NCI-H446 treated with DMSO at 0.1 percent for 48 hours (cell line): ENCODE measurements around the gene RSPH3.
"Not testable (repeated sequence)": the region's sequence is repeated elsewhere in the genome, so short reads cannot be mapped to it uniquely, and the experiment has no call there.

Experiments
- DNase-seq: peaks from one replicate; lab custom pipeline; 2025; lab: John Stamatoyannopoulos, UW

The RSPH3 gene

DNA sequence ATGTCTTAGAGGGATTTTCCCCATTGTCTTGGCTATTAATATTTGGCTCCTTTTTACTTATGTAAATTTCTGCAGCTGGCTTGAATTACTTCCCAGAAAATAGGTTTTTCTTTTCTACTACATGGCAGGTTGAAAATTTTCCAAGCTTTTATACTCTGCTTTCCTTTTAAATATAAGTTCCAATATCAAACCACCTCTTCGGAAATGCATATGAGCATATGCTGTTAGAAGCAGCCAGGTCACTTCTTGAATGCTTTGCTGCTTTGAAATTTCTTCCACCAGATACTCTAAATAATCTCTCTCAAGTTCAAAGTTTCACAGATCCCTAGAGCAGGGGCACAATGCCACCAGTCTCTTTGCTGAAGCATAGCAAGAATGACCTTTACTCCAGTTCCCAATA, 25.2 kb upstream of the RSPH3 start:
- not testable (repeated sequence) for DNase-seq

DNA sequence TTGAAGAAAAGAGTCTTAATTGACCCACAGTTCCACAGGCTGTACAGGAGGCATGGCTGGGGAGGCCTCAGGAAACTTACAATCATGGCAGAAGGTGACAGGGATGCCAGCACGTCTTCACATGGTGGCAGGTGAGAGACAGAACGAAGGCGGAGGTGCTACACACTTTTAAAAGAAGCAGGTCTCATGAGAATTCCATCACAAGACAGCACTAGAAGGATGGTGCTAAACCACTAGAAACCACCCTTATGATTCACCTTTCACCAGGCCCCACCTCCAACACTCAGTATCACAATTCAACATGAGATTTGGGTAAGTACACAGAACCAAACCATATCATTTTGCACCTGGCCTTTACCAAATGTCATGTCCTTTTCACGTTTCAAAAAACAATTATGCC, 23.9 kb upstream of the RSPH3 start:
- no peak for DNase-seq

DNA sequence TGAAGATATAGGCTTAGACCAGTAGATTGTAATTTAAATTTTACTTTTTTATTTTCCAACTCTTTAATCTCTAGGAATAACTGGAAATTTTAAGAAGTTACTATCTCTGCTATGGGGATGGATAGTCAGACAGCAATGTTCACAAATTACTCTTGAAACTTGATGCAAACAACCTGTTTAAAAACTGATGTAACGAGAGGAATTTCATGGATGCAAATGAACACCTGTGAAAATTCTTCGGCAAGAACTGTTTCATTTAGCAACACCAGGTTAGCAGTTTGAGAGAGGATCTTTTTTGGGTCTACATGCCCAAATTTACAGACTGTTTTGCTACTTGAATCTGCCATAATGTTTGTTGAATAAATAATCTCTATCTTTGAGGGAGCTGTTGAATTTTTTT, 20.0 kb upstream of the RSPH3 start:
- DNase-seq: no peak

DNA sequence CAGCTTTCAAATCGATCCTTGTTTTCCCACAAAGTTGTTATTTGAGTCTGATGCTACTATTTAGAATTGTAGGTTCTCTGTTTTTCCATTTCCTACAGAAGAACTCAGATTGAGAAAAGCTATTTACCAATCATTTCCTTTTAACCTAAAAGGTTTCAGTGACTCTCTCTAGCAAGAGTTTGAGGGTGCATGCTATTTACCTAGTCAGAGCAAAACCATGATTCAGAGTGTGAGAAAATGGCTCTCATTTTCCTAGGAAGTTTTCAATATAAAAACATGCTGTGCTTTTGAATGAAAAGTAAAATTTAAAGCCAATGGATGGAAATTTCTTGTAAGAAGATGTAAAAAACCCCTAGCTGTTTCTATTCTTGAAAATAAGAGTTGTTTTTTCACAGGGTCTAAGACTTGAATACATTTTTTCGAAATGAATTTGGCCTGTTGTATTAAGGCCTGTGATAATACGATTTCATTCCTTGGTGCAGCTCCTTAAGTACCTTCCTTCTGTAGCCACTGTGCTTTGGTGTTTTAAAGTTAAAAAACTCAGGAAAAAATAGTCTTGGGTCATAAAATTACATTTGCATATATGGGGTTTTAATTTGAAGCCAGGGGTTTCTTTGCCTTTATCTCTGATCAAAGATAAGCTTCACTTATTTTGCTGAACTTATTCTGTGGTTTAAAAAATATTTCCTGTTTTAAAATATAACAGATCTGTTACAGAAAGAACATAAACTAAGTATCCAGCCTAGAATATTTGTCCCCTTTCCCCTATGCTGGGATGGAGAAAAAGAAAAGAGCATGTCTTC, 18.0 kb upstream of the RSPH3 start:
- DNase-seq: no peak

DNA sequence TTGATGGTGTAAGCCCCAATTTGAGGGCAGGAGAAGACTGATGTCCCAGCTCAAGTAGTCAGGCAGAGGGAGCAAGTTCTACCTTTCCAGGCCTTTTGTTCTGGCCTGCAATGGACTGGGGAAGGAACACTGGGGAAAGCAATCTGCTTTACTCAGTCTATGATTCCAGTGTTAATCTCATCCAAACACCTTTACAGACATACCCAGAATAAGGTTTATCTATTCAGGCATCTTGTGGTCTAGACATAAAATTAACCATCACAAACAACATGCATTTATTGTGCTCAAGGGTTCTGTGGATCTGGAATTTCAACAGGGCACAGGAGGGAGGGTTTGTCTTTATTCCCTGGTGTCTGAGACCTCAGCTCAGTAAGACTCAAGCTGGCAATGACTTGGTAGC, 14.4 kb upstream of the RSPH3 start:
- no peak for DNase-seq

DNA sequence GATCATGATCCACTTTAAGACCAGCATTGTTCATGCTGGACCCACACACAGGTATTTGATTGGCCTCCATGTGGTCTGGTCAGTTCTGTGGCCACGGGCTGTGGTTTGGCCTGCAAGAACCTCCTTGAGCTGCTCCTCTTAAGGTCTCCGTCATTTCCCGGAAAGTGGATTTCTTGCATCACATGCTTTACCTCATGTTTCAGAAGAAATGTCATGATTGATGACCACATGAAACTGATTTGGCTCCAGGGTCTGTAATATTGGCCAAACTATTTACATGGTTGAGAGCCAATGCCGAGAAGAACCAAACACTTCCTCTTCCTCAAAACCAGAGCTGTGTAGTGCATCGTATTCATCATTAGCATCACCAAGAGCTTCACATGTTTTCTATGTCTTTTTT, 13.2 kb upstream of the RSPH3 start:
- DNase-seq: no peak

DNA sequence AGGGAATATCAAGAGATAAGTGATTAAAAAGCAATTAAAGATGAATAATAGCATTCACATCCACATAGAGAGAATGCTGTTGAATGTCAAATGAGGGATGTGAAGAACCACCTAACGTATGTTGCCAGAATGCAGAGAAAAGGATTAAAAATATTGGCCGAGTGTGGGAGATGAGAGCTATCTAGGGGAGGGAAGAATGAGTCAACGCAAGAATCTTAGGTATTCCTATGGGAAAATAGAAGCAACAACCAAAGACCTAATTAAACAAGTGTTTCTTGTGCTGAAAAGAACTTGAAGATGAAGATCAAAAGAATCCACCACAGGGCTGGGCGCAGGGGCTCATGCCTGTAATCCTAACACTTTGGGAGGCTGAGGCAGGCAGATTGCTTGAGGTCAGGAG, 12.2 kb upstream of the RSPH3 start:
- no peak for DNase-seq

DNA sequence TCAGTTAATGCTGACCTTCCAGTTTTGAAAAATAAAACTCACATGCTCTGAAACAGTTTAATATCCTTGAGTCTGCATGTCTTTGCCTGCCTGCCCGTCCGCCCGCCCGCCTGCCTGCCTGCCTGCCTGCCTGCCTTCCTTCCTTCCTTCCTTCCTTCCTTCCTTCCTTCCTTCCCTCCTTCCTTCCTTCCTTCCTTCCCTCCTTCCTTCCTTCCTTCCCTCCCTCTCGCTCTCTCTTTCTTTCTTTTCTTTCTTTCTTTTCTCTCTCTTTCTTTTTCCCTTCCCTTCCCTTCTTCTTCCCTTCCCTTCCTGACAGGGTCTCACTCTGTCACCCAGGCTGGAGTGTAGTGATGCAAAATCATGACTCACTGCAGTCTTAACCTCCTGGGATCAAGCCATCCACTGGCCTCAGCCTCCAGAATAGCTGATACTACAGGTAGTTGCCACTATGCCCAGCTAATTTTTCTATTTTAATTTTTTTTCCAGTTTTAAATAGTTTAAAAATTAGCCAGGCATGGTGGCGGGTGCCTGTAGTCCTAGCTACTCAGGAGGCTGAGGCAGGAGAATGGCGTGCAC, 10.1 kb upstream of the RSPH3 start:
- DNase-seq: not testable (repeated sequence)

DNA sequence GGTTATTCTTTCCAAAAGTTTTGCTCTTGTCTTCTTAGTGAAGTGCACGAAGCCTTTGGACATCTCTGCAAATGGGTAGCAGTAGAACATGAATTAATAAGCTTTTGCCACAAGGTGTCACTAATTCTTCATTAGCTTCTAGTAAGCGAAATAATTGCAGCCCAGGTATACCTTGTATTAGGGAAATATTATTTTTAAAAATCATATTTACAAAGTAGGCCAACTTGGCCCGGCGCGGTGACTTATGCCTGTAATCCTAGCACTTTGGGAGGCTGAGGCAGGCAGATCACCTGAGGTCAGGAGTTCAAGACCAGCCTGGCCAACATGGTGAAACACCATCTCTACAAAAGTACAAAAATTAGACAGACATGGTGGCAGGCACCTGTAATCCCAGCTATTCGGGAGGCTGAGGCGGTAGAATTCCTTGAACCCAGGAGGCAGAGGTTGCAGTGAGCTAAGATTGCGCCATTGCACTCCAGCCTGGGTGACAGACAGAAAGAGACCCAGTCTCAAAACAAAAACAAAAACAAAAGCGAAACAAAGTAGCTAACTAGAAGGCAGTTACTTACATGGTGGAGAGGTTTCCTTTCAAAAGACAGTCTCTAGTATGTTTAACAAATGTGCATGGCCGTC, 8.8 kb upstream of the RSPH3 start:
- DNase-seq: no peak

DNA sequence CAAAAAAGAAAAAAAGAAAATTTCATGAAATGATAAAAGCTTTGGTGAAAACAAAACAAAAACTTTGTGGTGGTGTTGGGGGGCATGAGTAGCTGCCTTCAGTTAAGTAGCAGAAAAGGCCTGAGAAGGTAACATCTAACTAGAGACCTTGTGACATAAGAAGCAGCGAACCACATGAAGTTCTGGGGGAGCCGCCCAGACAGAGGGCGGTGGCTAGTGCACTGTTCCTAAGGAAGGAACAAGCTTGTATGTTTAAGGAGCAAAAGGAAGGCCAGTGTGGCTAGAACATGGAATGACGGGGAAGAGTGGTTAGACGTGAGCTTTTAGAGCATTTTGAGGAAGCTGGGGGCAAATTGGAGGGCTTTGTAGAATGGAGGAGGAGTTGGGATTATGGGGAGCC, 7.5 kb upstream of the RSPH3 start:
- DNase-seq: no peak

DNA sequence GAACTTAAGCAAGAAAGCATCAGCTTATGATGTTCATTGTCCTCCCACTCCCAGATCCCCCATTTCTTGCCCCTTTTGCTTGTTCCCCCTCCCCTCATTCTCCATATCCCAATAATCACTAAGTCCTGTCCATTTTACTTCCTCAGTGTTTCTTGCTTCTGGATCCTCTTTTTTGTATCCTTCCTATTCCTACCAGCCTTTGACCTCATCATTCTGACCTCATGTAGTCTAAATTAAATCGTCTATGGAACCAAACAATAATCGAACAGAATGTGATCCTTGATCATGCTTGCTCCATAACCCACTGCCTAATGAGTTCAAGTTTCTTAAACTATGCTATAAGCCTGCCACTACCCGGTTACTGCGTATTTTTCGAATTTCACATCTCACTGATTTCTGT, 5.4 kb upstream of the RSPH3 start:
- DNase-seq: no peak

DNA sequence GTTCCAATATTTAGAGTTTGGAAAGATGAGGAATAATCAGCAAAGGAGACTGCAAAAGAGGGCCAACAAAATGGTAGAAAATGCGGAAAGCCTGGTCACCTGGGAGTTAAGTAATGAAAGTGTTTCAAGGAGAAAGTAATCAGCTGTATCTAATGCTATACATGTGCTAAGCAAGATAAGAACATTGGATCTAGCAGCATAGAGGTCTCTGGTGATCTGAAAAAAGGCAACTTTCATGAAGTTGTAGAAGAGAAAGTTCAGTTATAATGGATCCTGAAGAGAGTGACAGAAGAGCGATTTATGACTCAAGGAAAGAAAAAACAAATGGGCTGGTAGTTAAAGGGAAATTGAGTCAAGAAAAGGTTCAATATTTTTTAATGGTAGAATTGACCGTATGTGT, 4.6 kb upstream of the RSPH3 start:
- DNase-seq: no peak

DNA sequence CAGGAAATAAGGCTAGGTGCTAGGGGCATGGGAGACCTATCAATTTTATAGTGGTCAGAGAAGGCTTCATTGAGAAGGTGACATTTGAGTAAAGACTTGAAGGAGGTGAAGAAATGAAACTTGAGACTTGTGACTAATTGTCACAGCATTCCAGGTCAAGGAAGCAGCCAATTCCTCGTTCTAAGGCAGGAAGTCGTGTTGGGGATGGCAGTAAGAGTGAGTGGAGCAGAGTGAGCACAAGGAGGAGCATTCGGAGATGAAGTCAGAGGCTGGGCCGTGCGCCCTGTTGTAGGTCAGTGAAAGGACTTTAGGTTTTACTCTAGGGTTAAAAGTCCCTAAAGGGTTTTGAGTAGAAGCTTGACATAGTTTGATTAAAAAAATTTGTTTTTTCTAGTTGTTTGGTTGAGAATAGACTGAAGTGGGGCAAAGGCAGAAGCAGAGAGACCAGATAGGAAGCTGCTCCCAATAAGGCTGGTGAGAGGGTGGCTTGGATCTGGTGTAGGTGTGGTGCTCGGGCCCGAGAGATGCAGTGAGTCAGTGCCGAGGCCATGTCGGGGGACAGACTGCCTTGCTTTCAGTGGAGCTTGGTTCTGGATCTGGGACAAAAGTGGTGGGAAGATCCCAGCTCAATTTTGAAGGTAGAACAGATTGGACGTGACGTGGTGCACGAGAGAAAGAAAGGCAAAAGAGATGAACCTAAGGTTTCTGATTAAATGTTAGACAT, 2.6 kb upstream of the RSPH3 start:
- no peak for DNase-seq

DNA sequence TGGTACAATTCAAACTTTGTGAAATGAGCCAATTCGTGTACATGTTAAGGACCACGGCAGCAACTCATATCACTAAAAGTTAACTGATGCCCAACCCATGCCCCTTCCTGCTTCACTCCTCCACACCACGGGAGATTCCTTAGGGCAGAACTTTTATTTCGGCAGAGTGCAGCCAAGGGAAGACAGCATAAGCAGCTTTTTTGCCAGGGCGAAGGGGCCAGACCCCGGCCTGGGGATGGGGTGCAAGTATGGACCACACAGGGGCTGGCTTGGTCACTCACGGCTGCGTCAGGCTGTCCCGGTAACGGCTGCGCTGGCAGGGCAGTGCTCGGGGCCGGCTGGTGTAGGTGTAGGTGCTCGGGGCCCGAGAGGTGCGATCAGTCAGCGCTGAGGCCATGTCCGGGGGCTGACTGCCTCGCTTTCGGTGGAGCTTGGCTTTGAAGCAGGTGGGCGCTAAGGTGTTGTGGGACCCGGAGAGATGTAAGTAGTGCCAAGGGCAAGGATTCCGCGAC, 792 bp downstream of the RSPH3 start:
- DNase-seq: no peak

DNA sequence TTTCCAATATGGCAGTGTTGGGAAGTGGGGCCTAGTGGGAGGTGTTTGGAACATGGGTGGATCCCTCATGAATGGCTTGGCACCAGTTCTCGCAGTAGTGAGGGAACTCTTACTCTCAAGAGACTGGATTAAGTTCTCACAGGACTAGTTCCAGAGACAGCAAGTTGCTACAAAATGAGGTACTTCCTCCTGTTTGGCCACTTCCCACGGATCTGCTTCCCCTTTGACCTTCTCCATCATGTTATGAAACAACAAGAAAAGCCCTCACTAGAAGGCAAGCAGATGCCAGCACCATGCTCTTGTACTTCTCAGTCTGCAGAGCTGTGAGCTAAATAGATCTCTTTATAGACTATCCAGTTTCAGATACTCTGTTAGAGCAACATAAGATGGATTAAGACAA, 3.1 kb downstream of the RSPH3 start:
- no peak for DNase-seq

DNA sequence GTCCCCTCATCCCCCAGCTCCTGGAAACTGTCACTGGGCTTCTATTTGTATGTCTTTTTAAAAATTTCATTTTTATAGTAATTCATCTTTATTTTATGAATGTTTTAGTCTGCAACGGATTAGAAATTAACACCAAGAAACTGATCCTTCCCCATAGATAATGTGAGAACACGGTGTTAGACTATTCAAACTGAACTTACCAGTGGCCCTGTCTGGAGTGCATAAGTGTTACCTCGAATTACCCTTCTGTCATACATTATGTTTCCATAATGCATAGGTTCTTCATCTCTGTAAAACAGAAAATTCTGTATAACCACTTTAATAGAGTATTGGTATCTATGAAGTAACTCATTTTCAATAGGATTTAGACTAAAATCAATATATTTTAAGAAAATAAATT, 6.4 kb downstream of the RSPH3 start:
- DNase-seq: no peak

DNA sequence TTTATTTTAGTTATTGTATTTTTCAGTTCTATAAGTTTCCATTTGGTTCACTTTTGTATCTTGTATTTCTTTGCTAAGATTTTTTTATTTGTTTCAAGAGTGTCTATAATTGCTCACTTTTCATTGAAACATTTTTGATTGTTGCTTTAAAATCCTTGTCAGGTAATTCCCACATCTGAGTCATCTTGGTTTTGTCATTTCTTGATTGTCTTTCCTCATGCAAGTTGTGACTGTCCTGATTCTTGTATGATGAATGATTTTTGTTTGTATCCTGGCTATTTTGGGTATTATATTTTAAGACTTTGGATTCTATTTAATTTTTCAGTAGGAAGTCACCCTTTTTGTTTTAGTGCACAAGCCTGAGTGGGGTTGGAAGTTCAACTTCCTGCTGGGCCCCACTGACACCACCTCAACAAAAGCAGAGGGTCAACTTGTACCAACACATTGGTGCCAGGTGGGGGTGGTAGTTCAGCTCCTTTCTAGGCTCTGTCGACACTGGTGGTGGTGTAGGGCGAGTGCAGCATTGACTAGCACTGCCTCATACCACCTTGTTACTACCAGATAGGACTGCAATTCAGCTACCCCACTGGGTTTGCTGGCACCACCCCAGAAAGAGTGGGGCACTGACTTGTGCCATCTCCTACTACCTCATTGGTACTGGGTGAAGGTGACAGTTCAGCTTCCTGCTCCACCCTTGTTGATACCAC, 8.8 kb downstream of the RSPH3 start:
- no peak for DNase-seq

DNA sequence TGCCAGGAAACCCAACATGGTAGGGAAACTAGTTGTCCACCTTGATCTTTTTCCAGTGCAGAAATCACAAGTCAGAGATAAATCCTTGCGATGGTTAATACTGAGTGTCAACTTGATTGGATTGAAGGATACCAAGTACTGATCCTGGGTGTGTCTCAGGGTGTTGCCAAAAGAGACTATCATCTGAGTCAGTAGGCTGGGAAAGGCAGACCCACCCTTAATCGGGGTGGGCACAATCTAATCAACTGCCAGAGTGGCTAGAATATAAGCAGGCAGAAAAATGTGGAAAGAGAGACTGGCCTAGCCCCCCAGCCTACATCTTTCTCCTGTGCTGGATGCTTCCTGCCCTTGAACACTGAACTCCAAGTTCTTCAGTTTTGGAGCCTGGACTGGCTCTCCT, 10.3 kb downstream of the RSPH3 start:
- DNase-seq: not testable (repeated sequence)

DNA sequence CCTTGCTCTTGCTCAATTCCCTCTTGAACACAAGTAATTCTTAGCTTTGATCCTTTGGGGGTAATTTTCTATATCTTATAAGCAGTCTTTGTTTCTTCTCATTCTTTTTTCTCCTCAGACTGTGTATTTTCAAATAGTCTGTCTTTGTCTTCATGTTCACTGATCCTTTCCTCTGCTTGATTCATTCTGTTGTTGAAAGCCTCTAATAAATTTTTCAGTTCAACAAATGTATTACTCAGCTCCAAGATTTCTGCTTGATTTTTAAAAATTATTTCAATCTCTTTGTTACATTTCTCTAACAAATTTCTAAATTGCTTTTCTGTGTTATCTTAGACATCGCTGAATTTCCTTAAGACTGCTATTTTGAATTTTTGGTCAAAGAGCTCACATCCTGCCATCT, 11.5 kb downstream of the RSPH3 start:
- no peak for DNase-seq

DNA sequence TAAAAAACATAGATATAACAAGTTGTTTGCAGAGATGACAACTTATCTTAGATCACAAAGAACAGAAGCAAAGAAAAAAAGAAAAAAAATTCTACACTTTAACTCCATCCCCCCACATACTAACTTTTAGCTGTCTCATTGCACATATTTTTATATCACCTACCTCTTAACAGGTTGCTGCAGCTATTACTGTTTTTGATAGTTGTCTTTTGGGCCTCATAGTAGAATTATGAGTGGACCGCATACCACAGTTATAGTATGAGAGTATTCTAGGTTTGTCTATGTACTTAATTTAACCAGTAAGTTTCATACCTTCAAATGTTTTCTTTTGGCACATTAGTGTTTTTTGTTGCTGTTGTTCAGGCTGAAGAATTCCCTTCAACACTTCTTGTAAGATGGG, 12.3 kb downstream of the RSPH3 start:
- no peak for DNase-seq

DNA sequence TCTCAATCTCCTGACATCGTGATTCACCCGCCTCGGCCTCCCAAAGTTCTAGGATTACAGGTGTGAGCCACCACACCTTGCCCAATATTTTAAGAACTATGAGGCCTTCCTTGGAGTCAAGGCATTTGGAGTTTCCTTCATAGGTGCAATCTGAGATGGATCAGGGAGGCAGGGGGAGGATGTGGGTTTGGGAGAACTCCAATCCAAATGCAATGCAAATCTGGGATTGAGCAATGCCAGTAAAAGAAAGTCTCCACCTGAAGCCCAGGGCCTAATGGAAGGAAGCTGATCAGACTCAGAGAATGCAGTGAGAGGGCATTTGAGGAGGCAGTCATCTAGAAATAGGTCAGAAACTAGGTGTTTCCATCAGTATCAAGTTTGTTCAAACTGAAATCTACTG, 21.2 kb downstream of the RSPH3 start:
- DNase-seq: no peak

DNA sequence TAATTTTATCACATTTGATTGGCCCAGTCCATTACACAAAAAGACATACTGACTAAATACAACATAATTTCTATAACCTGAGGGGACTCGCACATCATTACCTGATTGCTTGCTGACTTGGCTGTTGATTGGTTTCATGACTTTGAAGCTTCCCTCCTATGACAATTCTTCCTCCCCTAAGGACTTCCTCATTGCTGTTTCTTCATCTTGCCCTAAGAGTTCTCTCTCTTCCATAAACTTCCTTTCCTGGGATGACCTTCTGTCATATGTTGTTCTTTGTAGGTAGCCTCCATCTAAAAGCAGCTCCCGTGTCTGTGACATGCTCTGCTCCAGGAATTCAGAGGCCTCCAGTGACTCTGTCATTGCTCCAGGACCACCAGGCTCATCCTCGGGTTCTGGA, 22.6 kb downstream of the RSPH3 start:
- no peak for DNase-seq
